SK-N-SH (cell line): ENCODE measurements around the gene RBMS1.

Experiments used
- EP300 ChIP-seq, 2 experiments: IDR thresholded peaks; 2 replicates each; pipeline versions ENCODE4 v1.4.0 to v1.6.1; 2012; ENCODE audit warnings: borderline replicate concordance in 1 of 2, low read depth in 1 of 2, low read length in 1 of 2
- EZH2phosphoT487 ChIP-seq: fragments of 200-600 bp; sonication (generic); IDR thresholded peaks from 2 replicates; pipeline ENCODE4 v1.6.1; 2017; ENCODE audit warnings: low read depth, mixed run types, mild to moderate bottlenecking, antibody characterized with exemption, moderate library complexity, borderline replicate concordance
- FOSL2 ChIP-seq: IDR thresholded peaks from 2 replicates; pipeline ENCODE4 v1.4.0; 2012; ENCODE audit warnings: low read depth, mild to moderate bottlenecking, moderate library complexity, borderline replicate concordance
- GABPA ChIP-seq: IDR thresholded peaks from 2 replicates; pipeline ENCODE4 v1.4.0; 2012; ENCODE audit warnings: low read depth, mild to moderate bottlenecking
- MAX ChIP-seq: IDR thresholded peaks from 2 replicates; pipeline ENCODE4 v1.4.0; 2012; ENCODE audit warnings: low read depth
- POLR2AphosphoS5 ChIP-seq: IDR thresholded peaks from 2 replicates; pipeline ENCODE4 v1.6.1; 2012; ENCODE audit warnings: low read depth, low read length
- RAD21 ChIP-seq: IDR thresholded peaks from 2 replicates; pipeline ENCODE4 v1.6.1; 2012; ENCODE audit warnings: mild to moderate bottlenecking, low read length
- RXRA ChIP-seq: IDR thresholded peaks from 2 replicates; pipeline ENCODE4 v1.4.0; 2012; ENCODE audit warnings: low read depth, mild to moderate bottlenecking, borderline replicate concordance
- TAF1 ChIP-seq: IDR thresholded peaks from 2 replicates; pipeline ENCODE4 v1.6.1; 2012; ENCODE audit warnings: low read depth, mild to moderate bottlenecking, low read length, moderate library complexity, borderline replicate concordance
- TEAD4 ChIP-seq: IDR thresholded peaks from 2 replicates; pipeline ENCODE4 v1.4.0; 2012; ENCODE audit warnings: mild to moderate bottlenecking, borderline replicate concordance; ENCODE audit not compliant: insufficient read depth
- TF ChIP-seq, protein P1 (sequence below): fragments of 200-600 bp; sonication (generic); IDR thresholded peaks from 2 replicates; pipeline ENCODE4 v1.6.1; 2017; ENCODE audit warnings: antibody characterized with exemption, mild to moderate bottlenecking, moderate library complexity

GRCh38 chr2:160380611-160381010 is 113.0 kb downstream of the RBMS1 start:
- TF ChIP-seq, protein P1, sequence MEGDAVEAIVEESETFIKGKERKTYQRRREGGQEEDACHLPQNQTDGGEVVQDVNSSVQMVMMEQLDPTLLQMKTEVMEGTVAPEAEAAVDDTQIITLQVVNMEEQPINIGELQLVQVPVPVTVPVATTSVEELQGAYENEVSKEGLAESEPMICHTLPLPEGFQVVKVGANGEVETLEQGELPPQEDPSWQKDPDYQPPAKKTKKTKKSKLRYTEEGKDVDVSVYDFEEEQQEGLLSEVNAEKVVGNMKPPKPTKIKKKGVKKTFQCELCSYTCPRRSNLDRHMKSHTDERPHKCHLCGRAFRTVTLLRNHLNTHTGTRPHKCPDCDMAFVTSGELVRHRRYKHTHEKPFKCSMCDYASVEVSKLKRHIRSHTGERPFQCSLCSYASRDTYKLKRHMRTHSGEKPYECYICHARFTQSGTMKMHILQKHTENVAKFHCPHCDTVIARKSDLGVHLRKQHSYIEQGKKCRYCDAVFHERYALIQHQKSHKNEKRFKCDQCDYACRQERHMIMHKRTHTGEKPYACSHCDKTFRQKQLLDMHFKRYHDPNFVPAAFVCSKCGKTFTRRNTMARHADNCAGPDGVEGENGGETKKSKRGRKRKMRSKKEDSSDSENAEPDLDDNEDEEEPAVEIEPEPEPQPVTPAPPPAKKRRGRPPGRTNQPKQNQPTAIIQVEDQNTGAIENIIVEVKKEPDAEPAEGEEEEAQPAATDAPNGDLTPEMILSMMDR, result no peak
- TF ChIP-seq FOSL2 (no peak), MAX (no peak), TEAD4 (no peak), RAD21 (no peak), POLR2AphosphoS5 (no peak), TAF1 (no peak), GABPA (no peak), EZH2phosphoT487 (no peak), RXRA (no peak), EP300 (IDR thresholded peaks at IDR 0.05; ENCODE audit: borderline replicate concordance in 1 of 2, low read depth in 1 of 2, low read length in 1 of 2) (no peak)
